ENCODE results near the gene ZMYND11.

- no peak for TF ChIP-seq FOXM1 (IDR thresholded peaks at IDR 0.05; ENCODE audit: borderline replicate concordance)
- TF ChIP-seq SP1 (IDR thresholded peaks at IDR 0.05) = no peak
- TF ChIP-seq, protein P1, sequence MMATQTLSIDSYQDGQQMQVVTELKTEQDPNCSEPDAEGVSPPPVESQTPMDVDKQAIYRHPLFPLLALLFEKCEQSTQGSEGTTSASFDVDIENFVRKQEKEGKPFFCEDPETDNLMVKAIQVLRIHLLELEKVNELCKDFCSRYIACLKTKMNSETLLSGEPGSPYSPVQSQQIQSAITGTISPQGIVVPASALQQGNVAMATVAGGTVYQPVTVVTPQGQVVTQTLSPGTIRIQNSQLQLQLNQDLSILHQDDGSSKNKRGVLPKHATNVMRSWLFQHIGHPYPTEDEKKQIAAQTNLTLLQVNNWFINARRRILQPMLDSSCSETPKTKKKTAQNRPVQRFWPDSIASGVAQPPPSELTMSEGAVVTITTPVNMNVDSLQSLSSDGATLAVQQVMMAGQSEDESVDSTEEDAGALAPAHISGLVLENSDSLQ (IDR thresholded peaks at IDR 0.05) = no peak
- TF ChIP-seq SUZ12 (IDR thresholded peaks at IDR 0.05) = no peak
- no peak for TF ChIP-seq BHLHE40 (IDR thresholded peaks at IDR 0.05; ENCODE audit: borderline replicate concordance)
- TF ChIP-seq FOXK2 (IDR thresholded peaks at IDR 0.05) = no peak
Observed at GRCh38 chr10:234708-235406, 99.6 kb downstream of the ZMYND11 start.

Data from HEK293T (cell line).